NCI-H2171 (cell line): ENCODE results near the gene BCR.
"Not testable (repeated sequence)": the region's sequence is repeated elsewhere in the genome, so short reads cannot be mapped to it uniquely, and the experiment has no call there.

Experiments
- DNase-seq: peaks from one replicate; lab custom pipeline; 2025; lab: John Stamatoyannopoulos, UW

The BCR gene

DNA sequence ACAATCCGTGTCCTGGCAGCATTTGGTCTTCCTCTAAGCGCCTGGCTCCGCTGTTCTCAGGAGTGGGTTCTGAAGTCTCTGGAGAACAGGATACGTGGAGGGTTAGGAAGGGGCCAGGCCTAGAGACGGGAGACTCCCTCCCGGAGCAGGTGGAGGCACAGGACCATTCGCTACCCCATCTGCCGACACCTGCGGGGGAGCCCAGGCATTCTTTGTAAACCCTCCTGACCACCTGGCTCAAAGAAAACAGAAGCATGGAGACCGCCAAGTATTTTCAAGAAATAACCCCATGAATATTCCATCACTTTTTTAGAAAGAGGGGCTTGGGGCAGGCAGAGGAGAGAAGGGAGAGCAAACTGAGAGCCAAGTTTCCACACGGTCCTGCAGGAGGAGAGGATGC lies 136.3 kb downstream of the BCR start:
- peak; percentile 84 for DNase-seq

DNA sequence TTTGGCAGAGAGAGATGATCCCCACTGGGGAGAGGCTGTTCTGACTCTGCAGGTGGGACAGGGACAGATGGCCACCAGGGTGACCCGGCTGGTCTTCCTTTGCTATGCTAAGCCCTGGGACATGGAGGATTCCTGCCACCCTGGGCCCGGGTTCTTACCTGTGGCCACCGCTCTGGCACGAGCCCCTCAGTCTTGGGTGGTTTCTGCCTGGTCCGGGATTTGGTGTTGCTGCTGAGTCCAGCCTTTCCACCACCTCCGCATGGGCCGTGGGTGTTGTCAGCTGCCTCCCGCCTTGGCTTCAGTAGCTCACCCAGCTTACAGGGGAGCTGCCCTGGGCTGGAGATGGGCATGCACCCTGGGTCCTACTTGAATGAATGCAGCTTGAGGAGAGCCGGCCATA lies 138.0 kb downstream of the BCR start:
- DNase-seq = not testable (repeated sequence)

DNA sequence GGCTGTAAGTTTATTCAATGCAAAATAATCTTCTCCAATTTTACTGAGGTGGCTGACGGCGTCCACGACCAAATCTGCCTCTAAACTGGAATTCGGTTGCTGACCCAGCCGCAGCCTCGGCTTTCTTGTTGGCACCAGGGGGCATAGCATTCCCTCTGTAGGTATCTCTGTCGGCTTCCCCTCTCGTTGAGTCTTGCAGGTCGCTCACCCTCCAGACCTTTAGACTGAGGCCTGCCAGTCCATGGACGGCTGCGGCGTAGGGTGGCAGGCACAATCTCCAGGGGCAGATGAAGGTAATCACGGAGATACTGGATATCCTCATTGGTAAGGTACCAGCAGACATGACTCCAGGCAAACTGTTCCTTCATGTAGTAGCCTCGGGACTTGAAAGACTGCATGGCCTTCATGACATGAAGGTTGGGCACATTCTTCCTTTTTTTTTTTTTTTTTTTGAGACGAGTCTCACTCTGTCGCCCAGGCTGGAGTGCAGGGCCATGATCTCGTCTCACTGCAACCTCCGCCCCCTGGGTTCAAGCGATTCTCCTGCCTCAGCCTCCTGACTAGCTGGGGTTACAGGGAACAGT lies 142.3 kb downstream of the BCR start:
- DNase-seq = not testable (repeated sequence)

DNA sequence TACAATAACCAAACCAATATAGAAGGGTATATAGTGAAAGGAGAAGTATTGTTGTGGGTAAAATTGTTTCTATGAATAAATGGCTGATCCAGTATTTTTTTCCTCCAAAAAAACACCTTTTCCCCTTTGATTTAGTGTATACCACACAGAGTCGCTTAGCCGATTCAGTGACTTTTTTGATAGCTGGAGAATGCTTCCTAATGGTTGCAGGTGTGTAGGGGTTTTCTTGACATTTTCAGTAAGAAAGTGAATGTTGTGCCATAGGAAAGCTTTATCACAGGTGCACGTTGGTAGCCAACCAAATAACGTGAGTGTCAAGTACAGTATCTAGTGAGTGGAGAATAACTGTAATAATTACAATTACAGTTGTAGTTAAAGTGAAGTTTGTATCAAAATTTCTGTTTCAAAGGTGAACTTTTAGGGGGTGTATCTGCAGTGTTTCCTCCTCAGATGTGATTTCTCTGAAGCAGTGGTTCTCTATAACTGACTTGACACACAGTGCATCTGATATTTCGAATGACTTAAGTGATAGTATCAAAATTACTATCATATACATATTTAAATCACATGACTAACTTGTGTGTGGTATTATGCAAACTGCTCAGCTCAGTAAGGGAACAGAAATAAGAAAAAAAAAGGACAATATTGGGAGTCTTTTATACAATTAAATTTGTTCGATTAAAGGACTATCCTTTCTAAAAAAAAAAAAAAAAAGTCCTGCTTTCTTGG lies 143.8 kb downstream of the BCR start:
- DNase-seq = not testable (repeated sequence)

DNA sequence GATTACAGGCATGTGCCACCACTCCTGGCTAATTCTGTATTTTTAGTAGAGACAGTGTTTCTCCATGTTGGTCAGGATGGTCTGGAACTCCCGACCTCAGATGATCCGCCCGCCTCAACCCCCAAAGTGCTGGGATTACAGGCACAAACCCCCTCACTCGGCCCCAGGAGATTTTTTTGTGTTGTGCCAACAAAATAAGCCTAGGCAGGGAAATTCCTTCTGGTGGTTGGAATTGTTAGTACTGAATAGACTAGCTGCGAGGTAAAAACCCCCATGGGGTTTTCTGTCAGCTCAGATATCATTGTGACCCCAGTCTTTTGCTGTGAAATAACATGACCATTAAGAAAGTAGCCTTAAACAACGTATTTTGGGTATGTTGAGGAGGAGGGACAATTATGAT lies 144.9 kb downstream of the BCR start:
- DNase-seq = no peak

DNA sequence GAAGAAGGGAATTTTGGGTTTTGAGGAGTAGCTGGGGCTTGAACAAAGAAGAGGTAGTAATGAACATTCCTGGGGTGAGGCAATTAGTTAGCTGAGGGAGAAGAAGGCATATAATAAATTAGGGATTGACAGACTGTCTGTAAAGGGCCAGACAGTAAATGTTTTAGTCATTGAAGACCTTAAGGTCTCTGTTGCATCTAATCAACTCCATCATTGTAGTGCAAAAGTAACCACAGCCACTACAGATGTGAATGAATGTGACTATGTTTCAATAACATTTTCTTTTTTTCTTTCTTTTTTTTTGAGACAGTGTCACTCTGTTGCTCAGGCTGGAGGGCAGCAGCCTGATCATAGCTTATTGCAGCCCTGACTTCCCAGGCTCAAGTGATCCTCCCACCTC lies 153.5 kb downstream of the BCR start:
- DNase-seq = not testable (repeated sequence)

DNA sequence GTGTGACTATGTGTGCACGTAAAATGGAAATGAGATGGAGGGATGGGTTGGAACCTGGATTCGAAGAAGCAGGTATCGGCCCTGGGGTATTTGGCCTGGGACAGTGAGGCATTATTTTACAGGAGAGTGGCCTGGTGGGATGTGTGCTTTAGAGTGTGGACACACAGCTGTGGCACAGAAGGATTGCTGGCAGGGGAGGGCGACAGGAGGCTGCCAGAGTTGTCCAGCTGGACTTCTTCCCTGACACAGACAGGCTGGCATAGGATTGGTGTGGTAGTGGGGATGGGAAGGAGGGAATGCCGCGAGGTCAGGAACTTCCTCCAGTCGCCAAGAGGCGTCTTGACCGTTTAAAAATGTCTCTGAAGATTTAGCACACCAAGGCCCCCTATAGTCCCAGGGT lies 157.4 kb downstream of the BCR start:
- DNase-seq = not testable (repeated sequence)

DNA sequence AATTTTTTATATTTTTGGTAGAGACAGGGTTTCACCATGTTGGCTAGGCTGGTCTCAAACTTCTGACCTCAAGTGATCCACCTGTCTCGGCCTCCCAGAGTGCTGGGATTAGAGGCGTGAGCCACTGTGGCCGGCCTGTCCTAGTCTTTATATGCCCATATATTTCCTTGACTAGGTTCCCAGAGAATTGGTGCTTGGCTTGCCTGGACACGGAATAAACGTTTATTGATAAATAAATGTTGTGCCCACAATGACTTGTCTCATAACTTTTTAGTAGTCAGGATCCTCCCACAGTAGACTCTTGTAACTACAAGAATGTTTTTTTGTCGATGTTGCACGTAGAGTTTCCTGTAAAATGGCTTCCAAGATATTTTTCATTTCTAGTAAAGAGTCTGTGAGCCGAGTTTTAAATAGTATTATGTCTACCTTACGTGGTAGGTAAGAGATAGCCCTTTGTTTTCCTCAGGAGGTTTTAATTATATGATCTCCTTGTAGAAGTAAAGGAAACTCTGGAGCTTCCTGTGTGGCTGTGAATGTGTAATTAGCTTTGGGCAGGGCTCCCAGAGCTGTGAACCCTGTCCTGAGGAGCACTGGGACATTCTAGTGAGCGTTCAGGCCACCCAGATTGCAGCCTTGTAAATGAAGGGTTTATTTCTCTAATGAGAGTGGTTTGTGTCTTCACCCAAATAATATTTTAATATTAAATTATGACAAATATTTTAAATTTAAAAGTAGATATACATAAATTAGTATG lies 161.8 kb downstream of the BCR start:
- DNase-seq = not testable (repeated sequence)

DNA sequence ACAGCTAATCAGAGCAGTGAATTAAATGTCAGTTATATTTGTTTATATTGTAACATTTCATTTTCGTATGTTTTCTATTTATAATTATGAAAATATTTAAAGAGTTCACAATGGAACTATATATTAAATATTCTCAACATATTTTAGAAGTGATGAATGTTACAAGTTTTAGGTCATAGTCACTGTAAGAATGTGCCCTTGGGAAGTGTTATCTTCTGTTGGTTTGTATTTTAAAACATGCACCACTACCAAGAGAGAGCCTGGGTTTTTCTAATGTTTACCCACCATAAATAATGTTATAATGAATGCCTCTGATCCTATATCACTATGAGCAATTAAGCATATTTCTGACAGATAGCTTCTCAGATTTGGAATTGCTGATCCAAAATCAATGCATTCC lies 171.0 kb downstream of the BCR start:
- no peak for DNase-seq

DNA sequence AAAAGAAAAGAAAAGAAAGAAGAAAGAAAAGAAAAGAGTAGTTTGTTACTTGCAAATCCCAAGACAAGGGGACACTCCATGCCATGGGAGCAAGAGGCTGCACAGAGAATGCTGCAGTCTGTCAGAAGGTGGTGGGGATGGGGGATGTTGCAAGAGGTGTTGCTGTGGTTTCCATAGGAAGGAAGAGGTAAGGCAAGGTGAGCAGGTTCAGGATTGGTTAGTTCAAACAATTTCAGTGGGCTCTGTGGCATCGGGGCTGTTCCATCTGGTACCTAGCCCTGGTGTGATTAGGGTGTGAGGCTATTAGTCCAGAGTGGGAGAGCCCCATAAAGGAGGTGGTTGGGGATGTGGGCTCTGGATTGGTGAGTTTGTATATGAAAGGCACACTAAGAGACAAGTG lies 172.7 kb downstream of the BCR start:
- no peak for DNase-seq

DNA sequence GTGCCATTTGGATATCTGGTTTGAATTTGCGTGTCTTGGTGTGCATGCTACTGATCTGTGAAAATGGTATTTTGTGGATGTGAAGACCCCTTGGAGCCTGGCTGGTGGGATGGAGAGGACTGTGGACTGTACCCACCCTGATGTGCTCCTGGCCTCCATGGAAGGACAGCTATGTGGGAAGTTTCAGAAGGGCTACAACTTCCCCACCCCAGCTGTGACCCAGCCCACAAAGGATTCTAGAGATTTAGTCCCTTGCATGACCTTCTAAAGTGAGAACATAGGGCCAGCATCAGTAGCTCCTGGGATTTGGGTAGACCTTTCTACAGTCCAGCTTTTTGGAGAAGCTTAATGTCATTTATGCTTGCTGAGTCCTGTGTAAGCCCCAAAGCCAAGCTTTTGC lies 173.4 kb downstream of the BCR start:
- no peak for DNase-seq

DNA sequence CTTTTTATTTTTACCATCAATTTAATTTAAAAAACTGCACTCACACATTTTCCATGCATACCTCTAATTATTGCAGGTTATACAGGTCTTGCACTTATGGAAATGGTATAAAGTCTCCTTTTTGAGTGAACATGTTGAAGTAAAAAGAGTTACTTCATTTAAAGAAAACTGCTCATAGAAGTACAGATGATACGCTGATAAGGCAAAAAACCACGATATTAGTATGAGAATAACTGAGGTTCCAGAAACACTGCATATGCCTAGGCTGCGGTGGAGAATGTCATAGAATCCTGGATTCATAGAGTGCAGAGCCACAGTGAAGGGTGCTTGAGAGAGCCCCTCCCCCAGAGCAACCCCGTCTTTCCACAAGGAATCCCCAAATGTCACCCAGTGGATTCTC lies 175.8 kb downstream of the BCR start:
- no peak for DNase-seq

DNA sequence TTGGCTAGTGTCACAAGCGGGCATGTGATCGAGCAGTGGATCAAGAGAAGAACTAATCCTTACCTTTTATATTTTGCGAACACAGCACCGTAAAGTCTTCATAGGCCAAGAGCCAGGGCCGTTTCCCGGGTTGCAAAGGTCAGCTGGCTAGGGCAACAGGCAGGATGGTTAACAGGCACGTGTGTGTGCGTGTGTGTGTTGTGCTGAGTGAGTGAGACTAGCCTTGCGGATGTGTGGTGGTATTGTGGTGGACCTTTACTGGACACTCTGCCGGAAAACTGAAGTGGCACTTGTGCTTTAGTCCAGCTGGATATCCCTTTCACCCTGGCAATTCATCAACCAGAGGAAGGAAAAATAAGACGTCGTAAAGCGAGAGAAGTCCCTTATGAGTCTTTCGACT lies 176.7 kb downstream of the BCR start:
- DNase-seq = no peak

DNA sequence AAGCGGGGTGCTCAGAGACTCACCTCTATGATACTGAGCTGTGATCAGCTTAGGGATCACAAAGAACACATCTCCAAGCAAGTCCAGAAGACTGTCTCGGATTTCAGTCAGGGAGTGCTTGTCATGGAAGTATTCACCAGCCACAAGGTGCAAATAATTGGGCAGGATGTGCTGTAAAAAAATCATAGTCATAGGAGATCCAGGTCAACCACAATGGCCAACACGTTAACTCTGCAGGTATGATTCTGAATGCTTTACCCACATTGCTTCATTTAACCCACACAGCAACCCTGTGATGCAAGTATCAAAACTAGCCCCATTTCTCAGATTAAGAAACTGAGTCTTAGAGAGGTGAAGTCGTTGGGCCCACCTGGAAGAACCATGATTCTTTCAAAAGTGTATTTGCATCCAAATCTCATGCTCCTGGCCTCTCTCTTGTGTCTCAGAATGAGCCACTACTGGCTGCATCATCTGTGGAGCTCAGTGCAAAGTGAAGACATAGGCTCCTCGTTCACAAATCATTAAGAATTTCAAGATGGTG lies 179.3 kb downstream of the BCR start:
- DNase-seq = no peak

DNA sequence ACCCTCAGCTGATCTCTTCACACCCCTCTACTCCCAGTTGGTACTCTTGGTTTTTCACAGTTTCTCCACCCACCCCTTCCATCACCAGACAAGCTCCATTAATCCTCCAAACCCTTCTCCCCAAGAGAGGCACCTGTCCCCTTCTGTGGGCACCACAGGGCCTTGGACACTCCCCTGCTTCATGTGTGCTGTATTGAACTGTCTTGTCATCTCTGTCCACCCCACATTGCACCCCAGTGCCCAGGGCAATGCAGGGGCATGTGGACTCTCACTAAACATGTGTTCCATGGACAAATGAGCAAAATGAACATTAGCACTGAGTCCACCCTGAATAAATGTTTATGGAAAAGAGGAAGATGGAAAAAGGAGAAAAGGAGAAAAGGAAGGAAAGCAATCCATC lies 181.4 kb downstream of the BCR start:
- no peak for DNase-seq

DNA sequence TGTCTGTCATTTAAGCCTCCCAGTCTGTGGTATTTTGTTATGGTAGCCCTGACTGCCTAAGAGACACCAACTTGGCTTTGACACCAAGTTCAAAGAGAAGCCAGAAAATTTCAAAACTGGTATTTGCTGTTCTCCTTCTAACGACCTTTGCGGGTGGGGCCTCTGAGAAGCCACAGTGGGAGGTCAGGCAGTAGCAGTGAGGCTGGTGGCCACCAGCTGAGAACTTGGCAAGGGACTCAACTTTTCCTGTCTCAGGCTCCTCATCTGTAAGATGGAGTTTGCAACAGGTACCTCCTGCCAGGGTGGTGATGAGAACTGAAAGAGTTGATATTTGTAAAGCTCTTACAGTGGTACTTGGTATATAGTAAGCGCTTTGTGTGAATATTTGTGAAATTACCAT lies 183.4 kb downstream of the BCR start:
- DNase-seq = no peak

DNA sequence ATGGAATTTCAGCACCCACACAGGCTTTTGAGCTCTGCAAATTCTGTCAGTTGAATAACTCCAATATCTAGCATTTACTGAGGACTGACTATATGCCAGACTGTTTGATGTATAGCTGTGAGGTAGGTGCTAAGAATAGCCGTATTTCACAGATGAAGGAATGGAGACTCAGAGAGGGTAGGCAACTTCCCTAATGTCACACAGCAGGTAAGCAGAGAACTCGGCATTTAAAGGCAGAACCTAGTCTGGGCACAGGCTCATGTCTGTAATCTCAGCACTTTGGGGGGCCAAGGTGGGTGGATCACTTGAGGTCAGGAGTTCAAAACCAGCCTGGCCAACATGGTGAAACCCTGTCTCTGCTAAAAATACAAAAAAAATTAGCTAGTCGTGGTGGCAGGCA lies 184.1 kb downstream of the BCR start:
- no peak for DNase-seq

DNA sequence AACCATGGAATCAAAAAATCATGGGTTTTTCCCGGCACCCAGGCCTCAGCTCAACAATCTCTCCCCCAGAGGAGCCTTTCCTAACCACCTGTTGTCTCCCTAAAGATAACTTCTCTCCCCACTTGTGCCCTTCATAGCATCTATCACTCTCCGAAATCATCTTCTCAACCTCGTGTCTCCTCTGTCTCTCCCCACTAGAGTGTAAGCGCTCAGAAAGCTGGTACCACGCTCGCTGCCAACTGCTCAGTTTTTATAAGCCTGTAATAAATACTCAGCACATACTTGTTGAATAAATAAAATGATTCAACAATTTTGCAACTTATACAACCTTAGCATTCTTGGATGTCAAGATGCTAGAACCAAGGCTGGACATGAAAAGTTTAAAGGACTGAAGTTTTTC lies 185.2 kb downstream of the BCR start:
- DNase-seq = no peak

DNA sequence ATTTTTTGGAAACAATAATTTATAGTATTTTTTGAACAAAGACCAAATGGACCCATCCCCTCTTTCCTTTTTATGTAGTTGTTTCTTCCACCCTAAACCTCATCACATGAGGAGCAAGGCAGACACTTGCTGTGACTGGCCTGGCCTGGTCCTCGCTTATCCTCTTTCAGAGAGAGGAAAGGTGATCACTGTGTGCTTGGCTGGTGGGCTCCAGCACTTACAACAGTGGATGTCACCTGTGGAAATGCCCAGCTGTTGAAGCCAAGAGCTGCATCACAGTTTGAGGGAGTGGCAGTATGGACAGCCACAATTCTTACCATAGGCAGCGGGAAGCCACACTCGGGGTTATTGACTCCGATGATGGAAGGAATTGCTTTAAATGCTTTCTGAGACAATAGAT lies 185.7 kb downstream of the BCR start:
- no peak for DNase-seq

DNA sequence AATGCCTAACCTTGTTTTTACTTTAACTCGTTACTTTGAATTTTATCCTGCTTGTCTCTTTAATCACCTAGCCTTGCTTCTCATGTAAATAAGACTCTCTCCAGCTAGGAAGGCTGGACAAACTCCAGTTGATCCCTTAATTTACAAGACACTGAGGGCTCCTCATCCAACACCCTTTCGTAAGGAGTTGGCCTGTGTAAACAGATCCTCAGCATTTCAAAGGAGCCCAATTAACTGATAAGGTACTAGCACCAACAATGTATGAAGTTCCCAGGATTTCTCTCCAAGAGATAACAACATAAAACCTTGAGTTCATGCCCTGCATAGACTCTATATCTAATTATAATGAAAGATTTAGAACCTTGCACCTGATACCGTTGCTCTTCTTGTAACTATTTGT lies 186.9 kb downstream of the BCR start:
- DNase-seq = not testable (repeated sequence)
